ENCODE measurements around the gene KSR2.

KSR2 gene

DNA sequence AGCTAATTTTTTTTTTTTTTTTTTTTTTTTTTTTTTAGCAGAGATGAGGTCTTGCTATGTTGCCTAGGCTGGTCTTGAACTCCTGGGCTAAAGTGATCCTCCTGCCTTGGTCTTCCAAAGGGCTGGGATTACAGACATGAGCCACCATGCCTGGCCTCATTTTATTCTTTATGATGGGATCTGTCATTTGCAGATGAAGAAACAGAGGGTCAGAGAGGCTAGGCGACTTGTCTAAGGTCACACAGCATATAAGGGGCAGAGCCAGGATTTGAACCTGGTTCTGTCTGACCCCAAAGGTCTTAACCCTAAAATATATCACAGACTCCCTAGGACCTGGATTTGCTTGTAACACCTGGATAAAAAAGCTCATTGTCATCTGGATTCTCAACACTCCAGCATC, 282.6 kb downstream of the KSR2 start:
- no peak overlapping the region for H3K4me3 ChIP-seq (replicated peaks in 1 of 2; ENCODE audit: low read depth in 2 of 2, low read length in 2 of 2)
- no peak for DNase-seq (ENCODE audit: low read depth in 2 of 2)
- TF ChIP-seq, protein P1, sequence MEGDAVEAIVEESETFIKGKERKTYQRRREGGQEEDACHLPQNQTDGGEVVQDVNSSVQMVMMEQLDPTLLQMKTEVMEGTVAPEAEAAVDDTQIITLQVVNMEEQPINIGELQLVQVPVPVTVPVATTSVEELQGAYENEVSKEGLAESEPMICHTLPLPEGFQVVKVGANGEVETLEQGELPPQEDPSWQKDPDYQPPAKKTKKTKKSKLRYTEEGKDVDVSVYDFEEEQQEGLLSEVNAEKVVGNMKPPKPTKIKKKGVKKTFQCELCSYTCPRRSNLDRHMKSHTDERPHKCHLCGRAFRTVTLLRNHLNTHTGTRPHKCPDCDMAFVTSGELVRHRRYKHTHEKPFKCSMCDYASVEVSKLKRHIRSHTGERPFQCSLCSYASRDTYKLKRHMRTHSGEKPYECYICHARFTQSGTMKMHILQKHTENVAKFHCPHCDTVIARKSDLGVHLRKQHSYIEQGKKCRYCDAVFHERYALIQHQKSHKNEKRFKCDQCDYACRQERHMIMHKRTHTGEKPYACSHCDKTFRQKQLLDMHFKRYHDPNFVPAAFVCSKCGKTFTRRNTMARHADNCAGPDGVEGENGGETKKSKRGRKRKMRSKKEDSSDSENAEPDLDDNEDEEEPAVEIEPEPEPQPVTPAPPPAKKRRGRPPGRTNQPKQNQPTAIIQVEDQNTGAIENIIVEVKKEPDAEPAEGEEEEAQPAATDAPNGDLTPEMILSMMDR (IDR thresholded peaks at IDR 0.05; ENCODE audit: low read depth, low read length): no peak

DNA sequence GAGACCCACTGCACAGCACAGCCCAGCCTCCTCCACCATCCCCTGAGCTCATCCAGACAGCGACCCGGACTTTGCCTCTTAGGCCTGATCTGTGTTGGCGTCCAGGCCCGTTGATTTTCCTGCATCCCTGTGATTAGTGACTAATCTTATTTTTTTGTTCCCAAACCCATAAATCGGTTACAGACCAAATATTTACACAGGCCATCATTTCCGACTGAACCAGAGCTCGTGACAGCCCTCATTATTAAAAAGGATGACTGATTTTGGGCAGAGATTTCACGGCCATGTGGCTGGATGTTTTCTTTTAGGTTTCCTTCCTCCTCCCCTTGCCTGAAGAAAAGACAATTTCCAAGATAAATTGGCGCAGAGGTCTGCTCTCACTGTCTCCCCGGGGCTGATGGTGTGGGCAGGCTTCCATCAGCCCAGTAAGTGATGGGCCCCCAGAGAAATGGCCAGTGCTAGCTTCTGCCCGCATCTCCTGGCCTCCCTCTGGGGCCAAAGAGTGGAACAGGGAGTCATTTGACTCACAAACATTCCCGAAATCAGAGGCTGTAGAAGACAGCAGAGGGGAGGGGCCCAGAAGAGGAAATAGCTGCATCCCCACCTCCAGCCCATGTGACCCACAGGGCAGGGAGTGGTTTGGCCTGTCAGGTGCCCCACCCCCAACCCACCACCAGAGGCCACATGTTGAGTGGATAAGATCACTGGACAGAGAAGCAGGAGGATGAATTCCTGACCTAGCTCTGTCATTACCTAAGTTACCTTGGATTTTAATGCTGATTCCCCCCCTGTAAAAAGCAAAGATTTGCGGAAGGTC, 283.5 kb downstream of the KSR2 start:
- DNase-seq (ENCODE audit: low read depth in 2 of 2): peak in 1 of 2 donors; percentile 1
- H3K4me3 ChIP-seq (replicated peaks in 1 of 2; ENCODE audit: low read depth in 2 of 2, low read length in 2 of 2): no peak overlapping the region
- TF ChIP-seq, protein P1 (IDR thresholded peaks at IDR 0.05; ENCODE audit: low read depth, low read length): no peak

DNA sequence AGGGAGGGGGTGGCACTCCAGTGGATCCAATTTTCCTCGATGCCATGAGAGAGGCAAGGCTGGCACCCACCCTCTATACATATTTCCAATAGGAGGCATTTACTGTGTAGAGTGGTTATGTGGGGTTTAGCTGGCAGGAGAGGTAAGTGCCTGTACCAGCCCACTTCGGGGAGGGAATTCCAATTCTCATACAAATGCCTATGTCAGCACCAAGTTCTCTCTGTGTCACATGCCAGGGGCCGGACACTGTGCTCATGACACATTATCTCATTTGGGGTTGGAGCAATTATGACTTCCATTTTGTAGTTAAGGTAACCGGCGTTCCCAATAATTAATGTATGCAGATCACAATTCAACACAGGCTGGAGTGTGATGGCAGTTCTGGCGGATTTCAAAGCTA, 284.3 kb downstream of the KSR2 start:
- TF ChIP-seq, protein P1 (IDR thresholded peaks at IDR 0.05; ENCODE audit: low read depth, low read length): no peak
- no peak for DNase-seq (ENCODE audit: low read depth in 2 of 2)
- no peak overlapping the region for H3K4me3 ChIP-seq (replicated peaks in 1 of 2; ENCODE audit: low read depth in 2 of 2, low read length in 2 of 2)

DNA sequence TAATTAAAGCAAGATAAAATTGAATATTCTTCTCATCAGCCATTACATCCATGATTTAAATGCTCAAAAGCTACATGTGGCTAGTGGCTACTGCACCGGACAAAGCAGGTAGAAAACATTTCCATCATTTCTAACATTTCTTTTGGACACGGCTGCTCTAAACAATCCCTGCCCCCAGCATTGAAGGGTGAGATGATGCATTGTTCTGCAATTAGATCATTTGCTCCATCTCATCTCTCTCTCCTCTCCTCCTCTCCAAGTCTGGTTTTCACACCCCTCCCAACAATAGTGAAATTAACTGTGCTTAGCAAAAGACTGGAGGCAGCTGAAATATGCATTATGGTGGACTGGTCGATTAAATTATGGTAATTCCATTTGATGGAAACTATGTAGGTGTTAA, 288.5 kb downstream of the KSR2 start:
- TF ChIP-seq, protein P1 (IDR thresholded peaks at IDR 0.05; ENCODE audit: low read depth, low read length): no peak
- no peak overlapping the region for H3K4me3 ChIP-seq (replicated peaks in 1 of 2; ENCODE audit: low read depth in 2 of 2, low read length in 2 of 2)
- DNase-seq (ENCODE audit: low read depth in 2 of 2): no peak

DNA sequence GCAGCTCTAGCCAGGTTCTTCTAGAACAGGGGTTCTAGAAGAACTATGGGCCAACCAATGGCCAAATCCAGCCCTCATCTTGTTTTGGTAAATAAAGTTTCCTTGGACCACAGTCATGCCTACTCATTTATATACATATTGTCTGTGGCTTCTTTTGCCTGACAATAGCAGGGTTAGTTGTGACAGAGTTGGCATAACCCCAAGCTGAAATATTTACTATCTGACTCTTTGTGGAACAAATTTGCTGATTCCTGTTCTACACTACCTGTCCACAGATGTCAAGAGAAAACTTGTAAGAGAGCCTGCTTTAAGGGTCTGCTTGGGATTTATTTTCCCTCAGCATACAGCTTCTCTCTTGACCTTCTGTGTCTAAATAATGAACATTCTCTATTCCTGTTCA, 289.0 kb downstream of the KSR2 start:
- no peak for DNase-seq (ENCODE audit: low read depth in 2 of 2)
- no peak overlapping the region for H3K4me3 ChIP-seq (replicated peaks in 1 of 2; ENCODE audit: low read depth in 2 of 2, low read length in 2 of 2)
- TF ChIP-seq, protein P1 (IDR thresholded peaks at IDR 0.05; ENCODE audit: low read depth, low read length): no peak

DNA sequence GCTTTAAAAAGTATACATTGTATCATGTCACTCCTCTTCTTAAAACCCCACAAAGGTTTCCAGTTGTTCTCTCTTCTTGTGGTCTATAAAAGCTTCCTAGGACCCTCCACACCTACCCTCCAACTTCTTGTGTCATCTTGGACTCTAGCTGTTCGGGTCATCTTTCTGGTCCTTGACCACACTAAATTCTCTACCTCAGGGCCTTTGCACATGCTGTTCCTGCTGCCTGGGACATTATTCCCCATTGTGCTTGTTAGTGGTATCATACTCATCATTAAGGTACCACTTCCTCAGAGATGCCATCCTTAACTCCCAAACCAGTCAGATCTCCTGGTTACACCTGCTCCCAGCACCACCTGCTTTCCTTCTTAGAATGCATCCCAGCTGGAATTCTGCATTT, 294.0 kb downstream of the KSR2 start:
- TF ChIP-seq, protein P1 (IDR thresholded peaks at IDR 0.05; ENCODE audit: low read depth, low read length): no peak
- DNase-seq (ENCODE audit: low read depth in 2 of 2): no peak
- no peak overlapping the region for H3K4me3 ChIP-seq (replicated peaks in 1 of 2; ENCODE audit: low read depth in 2 of 2, low read length in 2 of 2)

DNA sequence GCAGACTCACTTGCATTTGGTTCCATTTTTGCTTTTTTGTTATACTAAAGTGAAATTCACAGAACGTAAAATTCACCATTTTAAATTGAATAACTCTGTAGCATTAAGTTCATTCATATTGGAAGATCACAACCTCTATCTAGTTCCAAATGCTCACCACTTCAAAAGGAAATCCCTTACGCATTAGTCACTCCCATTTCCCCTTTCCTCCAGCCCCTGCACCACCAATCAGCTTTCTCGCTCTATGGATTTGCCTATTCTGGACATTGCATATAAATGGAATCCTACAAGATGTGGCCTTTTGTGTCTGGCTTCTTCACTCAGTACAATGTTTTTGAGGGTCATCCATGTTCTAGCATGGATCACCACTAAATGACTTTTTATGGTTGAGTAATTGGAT, 294.5 kb downstream of the KSR2 start:
- DNase-seq (ENCODE audit: low read depth in 2 of 2): no peak
- H3K4me3 ChIP-seq (replicated peaks in 1 of 2; ENCODE audit: low read depth in 2 of 2, low read length in 2 of 2): no peak overlapping the region

More for the DNA sequence above, 294.5 kb downstream of the KSR2 start:
- TF ChIP-seq, protein P1 (IDR thresholded peaks at IDR 0.05; ENCODE audit: low read depth, low read length): no peak
